WTC11 (cell line): ENCODE results near the gene ESR2. TPM values are rescaled to one million over a fixed set of nuclear protein-coding genes. Genes with fewer than 3 reads are reported as not detected.

Source experiments
- ATAC-seq: fragments of 200-7000 bp; cut with Tn5 transposase; 2 replicates; pipeline ENCODE4 v1.10.0; 2021; ENCODE audit warnings: mild to moderate bottlenecking, moderate library complexity
- CTCF ChIA-PET: fragments of 300-600 bp; sonication (Branson Sonifier 250); formaldehyde crosslinking; loops from one replicate; lab custom pipeline; 2021; ENCODE audit warnings: antibody characterized with exemption; lab: Charles Lee
- POLR2A ChIA-PET: fragments of 350-600 bp; sonication (Branson Sonifier 250); formaldehyde crosslinking; loops from one replicate; lab custom pipeline; 2021; ENCODE audit warnings: antibody characterized with exemption; lab: Charles Lee
- DNase-seq: peaks from one replicate; pipeline ENCODE4 v3.0.0; 2021; ENCODE audit warnings: low spot score
- H3K27ac Mint-ChIP-seq: 2 replicates; pipeline ENCODE4 v1.8.0; 2021; ENCODE audit warnings: mixed read lengths
- H3K27me3 Mint-ChIP-seq: 2 replicates; pipeline ENCODE4 v1.8.0; 2021; ENCODE audit warnings: low read depth, mild to moderate bottlenecking, moderate library complexity, mixed read lengths
- H3K36me3 Mint-ChIP-seq: 2 replicates; pipeline ENCODE4 v1.8.0; 2021; ENCODE audit warnings: mixed read lengths
- H3K4me1 Mint-ChIP-seq: 2 replicates; pipeline ENCODE4 v1.8.0; 2022; ENCODE audit warnings: mixed read lengths
- H3K4me3 Mint-ChIP-seq: 2 replicates; pipeline ENCODE4 v1.8.0; 2021; ENCODE audit warnings: mild to moderate bottlenecking, moderate library complexity, mixed read lengths
- H3K9me3 Mint-ChIP-seq: 2 replicates; pipeline ENCODE4 v1.8.0; 2021; ENCODE audit warnings: mixed read lengths
- CREB1 ChIP-seq: sonication (generic); formaldehyde crosslinking; IDR thresholded peaks from 2 replicates; pipeline ENCODE4 v1.8.0; 2023; ENCODE audit warnings: mild to moderate bottlenecking, missing genetic modification reagents
- E2F4 ChIP-seq: sonication (generic); formaldehyde crosslinking; IDR thresholded peaks from 2 replicates; pipeline ENCODE4 v1.8.1; 2022; ENCODE audit warnings: low read depth, mild to moderate bottlenecking, moderate library complexity, missing genetic modification reagents, borderline replicate concordance
- EMX1 ChIP-seq: fragments of 250-450 bp; sonication (Bioruptor Pico); IDR thresholded peaks from 2 replicates; pipeline ENCODE4 v1.8.0; 2021; ENCODE audit warnings: mild to moderate bottlenecking
- GRHL2 ChIP-seq: fragments of 250-450 bp; sonication (Bioruptor Pico); IDR thresholded peaks from 2 replicates; pipeline ENCODE4 v1.8.0; 2022; ENCODE audit warnings: mild to moderate bottlenecking, moderate library complexity; ENCODE audit not compliant: insufficient replicate concordance, severe bottlenecking
- HMGA2 ChIP-seq: fragments of 250-450 bp; sonication (Bioruptor Pico); IDR thresholded peaks from 2 replicates; pipeline ENCODE4 v1.4.0; 2021; ENCODE audit warnings: mild to moderate bottlenecking, moderate library complexity
- HMGXB4 ChIP-seq: sonication (generic); formaldehyde crosslinking; IDR thresholded peaks from 2 replicates; pipeline ENCODE4 v1.8.1; 2023; ENCODE audit warnings: mild to moderate bottlenecking, moderate library complexity, missing genetic modification reagents
- JAZF1 ChIP-seq: fragments of 250-450 bp; sonication (Bioruptor Pico); IDR thresholded peaks from 2 replicates; pipeline ENCODE4 v1.9.0; 2021; ENCODE audit warnings: moderate library complexity, mild to moderate bottlenecking, inconsistent platforms
- NFATC4 ChIP-seq: fragments of 250-450 bp; sonication (Bioruptor Pico); IDR thresholded peaks from 2 replicates; pipeline ENCODE4 v1.9.0; 2021; ENCODE audit warnings: mild to moderate bottlenecking
- NFYB ChIP-seq: sonication (generic); formaldehyde crosslinking; conservative IDR thresholded peaks from 2 replicates; pipeline ENCODE4 v1.8.0; 2022; ENCODE audit warnings: low read depth, missing genetic modification reagents
- NR3C1 ChIP-seq: sonication (generic); formaldehyde crosslinking; conservative IDR thresholded peaks from 2 replicates; pipeline ENCODE4 v1.8.1; 2023; ENCODE audit warnings: low read depth, mild to moderate bottlenecking, missing genetic modification reagents
- RELA ChIP-seq: sonication (generic); formaldehyde crosslinking; IDR thresholded peaks from 2 replicates; pipeline ENCODE4 v1.8.1; 2022; ENCODE audit warnings: missing genetic modification reagents, mild to moderate bottlenecking, borderline replicate concordance
- SP1 ChIP-seq: sonication (generic); formaldehyde crosslinking; conservative IDR thresholded peaks from 2 replicates; pipeline ENCODE4 v1.8.1; 2022; ENCODE audit warnings: missing genetic modification reagents
- TCF7 ChIP-seq: sonication (generic); formaldehyde crosslinking; IDR thresholded peaks from 2 replicates; pipeline ENCODE4 v1.8.0; 2022; ENCODE audit warnings: mild to moderate bottlenecking, low read depth, missing genetic modification reagents, moderate library complexity
- TEAD1 ChIP-seq: sonication (generic); formaldehyde crosslinking; IDR thresholded peaks from 2 replicates; pipeline ENCODE4 v1.8.0; 2022; ENCODE audit warnings: mild to moderate bottlenecking, missing genetic modification reagents
- ZNF532 ChIP-seq: fragments of 250-450 bp; sonication (Bioruptor Pico); IDR thresholded peaks from 2 replicates; pipeline ENCODE4 v1.9.0; 2021; ENCODE audit warnings: mild to moderate bottlenecking, borderline replicate concordance
- total RNA-seq: library from RNA; stranded (reverse); gene quantifications from 3 replicates; pipeline ENCODE4 v1.2.3, GENCODE V29; 2021
- TF ChIP-seq, protein P1 (sequence below): fragments of 250-450 bp; sonication (Bioruptor Pico); conservative IDR thresholded peaks from 2 replicates; pipeline ENCODE4 v1.9.0; 2021; ENCODE audit warnings: mild to moderate bottlenecking
- TF ChIP-seq, protein P2 (sequence below): sonication (generic); formaldehyde crosslinking; IDR thresholded peaks from 2 replicates; pipeline ENCODE4 v1.8.0; 2023; ENCODE audit warnings: mild to moderate bottlenecking, missing genetic modification reagents

ESR2 gene
- total RNA-seq, 1 experiment from 2014 or later: 0.50 TPM

DNA sequence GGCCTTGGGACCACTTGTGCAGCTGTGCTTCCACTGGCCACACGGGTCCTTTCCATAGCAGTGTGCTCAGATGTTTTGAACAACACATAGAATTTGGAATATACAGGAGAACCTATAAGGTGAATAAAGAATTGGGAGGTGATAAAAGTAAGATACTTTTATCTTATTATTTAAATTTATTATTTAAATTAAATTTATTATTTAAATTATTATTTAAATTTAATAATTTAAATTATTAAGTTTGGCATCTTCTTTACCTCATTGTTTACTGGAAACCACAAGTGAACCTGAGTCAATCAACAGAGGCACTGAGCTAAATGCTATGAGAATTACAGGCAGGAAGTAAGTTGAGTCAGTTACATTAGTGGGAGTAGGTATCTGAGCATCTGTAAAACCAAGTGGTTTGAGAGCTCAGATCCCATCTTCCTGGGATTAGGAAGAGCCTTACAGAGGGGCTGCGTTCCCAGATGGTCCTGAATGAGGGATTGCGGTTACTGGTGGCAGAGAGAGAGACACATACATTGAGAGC is 103.1 kb downstream of the ESR2 start:
- ChIA-PET CTCF (no interaction called here), POLR2A (no interaction called here)

DNA sequence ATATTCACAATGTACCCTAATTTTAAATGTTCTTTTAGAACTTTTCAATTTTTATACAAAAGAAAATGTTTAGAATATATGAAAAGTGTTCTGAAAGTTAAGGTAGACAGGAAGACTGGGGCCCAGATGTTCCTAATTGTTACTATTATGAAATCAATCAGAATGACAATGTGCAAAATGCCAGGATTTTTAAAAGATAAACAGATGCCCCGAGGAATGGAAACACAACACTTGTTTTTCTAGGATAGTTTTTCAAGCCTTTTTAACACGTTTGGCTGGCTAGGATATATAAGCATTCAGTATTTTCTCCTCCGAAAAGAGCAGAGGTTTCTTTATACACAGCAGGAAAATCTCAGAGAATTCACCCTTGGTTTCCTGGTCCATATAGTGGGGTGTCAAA is 106.8 kb downstream of the ESR2 start:
- no peak for DNase-seq
- H3K4me3 Mint-ChIP-seq: peak overlapping the region; percentile 76
- H3K27me3 Mint-ChIP-seq: 0 out of 2 replicates have a peak, but pooled peaks cover 3% of the 10 kb centered on the region
- no peak for ATAC-seq
- H3K27ac Mint-ChIP-seq: peak overlapping the region; percentile 85; the same call in 1 of the 2 replicates
- no peak for TF ChIP-seq CREB1 (CRISPR knock-in tag)
- TF ChIP-seq RELA: no peak
- no peak for TF ChIP-seq NFATC4 (CRISPR knock-in tag)
- no peak for TF ChIP-seq HMGXB4 (CRISPR knock-in tag)
- TF ChIP-seq TCF7 (CRISPR knock-in tag): no peak
- TF ChIP-seq, protein P1, sequence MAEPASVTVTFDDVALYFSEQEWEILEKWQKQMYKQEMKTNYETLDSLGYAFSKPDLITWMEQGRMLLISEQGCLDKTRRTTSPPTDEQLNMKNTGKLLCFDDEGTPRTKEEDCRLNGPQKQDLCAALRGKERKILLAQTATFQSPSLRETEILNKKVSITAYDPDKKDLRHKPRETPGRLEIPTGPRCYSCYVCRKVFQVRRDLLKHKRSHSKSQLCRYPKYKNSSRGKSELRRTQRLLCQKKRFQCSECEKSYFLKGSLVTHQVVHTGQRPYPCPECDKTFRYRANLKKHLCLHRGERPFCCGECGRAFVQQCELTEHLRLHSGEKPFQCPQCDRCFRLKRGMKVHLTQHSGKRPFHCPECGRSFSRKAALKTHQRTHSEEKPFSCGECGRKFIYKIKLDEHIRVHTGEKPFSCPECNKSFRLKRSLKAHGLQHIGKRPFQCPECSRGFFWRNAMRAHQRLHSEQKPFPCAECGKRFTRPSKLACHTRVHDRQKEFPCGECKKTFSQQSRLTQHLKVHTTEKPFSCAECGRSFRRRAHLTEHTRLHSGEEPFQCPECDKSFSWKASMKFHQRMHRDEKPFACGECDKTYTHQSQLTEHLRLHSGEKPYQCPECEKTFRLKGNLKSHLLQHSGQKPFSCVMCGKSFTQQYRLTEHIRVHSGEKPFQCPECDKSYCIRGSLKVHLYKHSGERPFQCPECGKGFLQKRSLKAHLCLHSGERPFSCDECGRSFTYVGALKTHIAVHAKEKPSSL (CRISPR knock-in tag): no peak
- TF ChIP-seq EMX1 (CRISPR knock-in tag): no peak
- TF ChIP-seq, all 79 proteins: peak for 0
- peaks cover 43% of the 10 kb centered on the region for H3K4me1 Mint-ChIP-seq
- POLR2A ChIA-PET: no interaction called here
- peaks cover 62% of the 10 kb centered on the region for H3K36me3 Mint-ChIP-seq
- H3K9me3 Mint-ChIP-seq: peaks cover 22% of the 10 kb centered on the region
- CTCF ChIA-PET: interaction anchor here (1.9 kb wide), 1 partner anchor 10 kb away, joined by 5 read pairs; no protein-coding TSS in a partner anchor

More for the DNA sequence above, 103.1 kb downstream of the ESR2 start:
- Mint-ChIP-seq H3K27me3 (no peaks in the 10 kb centered on the region), H3K27ac (no peak overlapping the region; the same call in 1 of the 2 replicates), H3K4me3 (no peak overlapping the region), H3K9me3 (no peaks in the 10 kb centered on the region), H3K4me1 (peaks cover 75% of the 10 kb centered on the region), H3K36me3 (peaks cover 42% of the 10 kb centered on the region)
- TF ChIP-seq HMGA2 (CRISPR knock-in tag): peak; percentile 99
- TF ChIP-seq JAZF1 (CRISPR knock-in tag): no peak
- no peak for DNase-seq
- no peak for ATAC-seq

DNA sequence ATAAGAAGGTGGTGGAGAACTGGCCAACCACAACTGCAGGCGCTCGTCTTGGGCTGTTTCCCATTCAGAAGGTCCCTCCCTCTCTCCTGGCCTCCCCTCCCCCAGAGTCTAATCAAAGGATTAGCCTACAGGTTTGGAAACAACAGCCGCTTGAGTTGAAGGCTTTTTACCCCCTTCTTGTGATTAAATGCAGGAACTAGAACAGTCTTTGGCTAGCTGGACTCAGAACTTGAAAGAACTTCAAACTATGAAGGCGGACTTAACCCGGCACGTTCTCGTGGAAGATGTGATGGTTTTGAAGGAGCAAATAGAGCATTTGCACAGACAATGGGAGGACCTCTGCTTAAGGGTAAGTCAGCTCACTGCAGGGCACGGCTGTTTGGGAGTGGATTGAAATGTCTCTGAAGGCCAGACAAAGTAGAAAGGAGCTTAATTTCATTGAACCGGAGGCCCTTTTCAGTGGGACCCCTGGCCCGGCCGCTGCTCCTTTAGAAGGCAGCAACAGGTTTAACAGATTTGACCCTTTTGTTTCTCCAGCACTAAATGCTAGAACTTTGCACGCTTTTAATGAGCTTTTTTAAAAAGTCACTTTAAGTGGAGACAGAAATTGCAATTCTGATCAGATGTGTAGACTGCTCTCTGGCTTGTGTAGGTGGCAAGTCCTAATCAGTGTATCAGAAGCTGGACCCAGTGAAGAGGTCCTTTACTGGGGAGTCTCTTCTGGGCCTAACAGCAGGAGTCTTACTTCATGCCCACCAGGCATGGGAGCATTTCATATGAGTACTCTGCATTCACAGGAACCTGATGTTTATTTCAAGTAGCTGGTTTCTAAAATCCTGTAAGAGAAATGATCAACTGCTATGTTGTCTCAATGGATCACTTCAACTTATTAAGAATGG is 107.7 kb downstream of the ESR2 start:
- H3K4me3 Mint-ChIP-seq: peak overlapping the region; percentile 76
- DNase-seq: peak; percentile 44
- ChIA-PET CTCF (no interaction called here), POLR2A (interaction anchor here (0.9 kb wide), 1 partner anchor 35 kb away, joined by 4 read pairs; no protein-coding TSS in a partner anchor)
- ATAC-seq: peak; percentile 94
- H3K9me3 Mint-ChIP-seq: peaks cover 23% of the 10 kb centered on the region
- peaks cover 60% of the 10 kb centered on the region for H3K36me3 Mint-ChIP-seq
- H3K27me3 Mint-ChIP-seq: 0 out of 2 replicates have a peak, but pooled peaks cover 3% of the 10 kb centered on the region
- H3K27ac Mint-ChIP-seq: peak overlapping the region; percentile 87
- H3K4me1 Mint-ChIP-seq: peaks cover 37% of the 10 kb centered on the region
- TF ChIP-seq ZNF532 (CRISPR knock-in tag) (no peak), NR3C1 (CRISPR knock-in tag) (no peak), NFYB (CRISPR knock-in tag) (no peak), E2F4 (CRISPR knock-in tag) (no peak), SP1 (no peak), TEAD1 (CRISPR knock-in tag) (no peak), GRHL2 (no peak)
- TF ChIP-seq, protein P2, sequence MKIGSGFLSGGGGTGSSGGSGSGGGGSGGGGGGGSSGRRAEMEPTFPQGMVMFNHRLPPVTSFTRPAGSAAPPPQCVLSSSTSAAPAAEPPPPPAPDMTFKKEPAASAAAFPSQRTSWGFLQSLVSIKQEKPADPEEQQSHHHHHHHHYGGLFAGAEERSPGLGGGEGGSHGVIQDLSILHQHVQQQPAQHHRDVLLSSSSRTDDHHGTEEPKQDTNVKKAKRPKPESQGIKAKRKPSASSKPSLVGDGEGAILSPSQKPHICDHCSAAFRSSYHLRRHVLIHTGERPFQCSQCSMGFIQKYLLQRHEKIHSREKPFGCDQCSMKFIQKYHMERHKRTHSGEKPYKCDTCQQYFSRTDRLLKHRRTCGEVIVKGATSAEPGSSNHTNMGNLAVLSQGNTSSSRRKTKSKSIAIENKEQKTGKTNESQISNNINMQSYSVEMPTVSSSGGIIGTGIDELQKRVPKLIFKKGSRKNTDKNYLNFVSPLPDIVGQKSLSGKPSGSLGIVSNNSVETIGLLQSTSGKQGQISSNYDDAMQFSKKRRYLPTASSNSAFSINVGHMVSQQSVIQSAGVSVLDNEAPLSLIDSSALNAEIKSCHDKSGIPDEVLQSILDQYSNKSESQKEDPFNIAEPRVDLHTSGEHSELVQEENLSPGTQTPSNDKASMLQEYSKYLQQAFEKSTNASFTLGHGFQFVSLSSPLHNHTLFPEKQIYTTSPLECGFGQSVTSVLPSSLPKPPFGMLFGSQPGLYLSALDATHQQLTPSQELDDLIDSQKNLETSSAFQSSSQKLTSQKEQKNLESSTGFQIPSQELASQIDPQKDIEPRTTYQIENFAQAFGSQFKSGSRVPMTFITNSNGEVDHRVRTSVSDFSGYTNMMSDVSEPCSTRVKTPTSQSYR (CRISPR knock-in tag): no peak
